ENCODE data around the gene EXOC6. TPM values are rescaled to one million over a fixed set of nuclear protein-coding genes. Genes with fewer than 3 reads are reported as not detected.

Gene EXOC6
- total and polyA plus RNA-seq, 10 of the 15 experiments (the other 5 are each of a cell fraction or from before 2014, with no cell fraction given) = 7.6 to 53.8 (median 13.3) TPM

DNA sequence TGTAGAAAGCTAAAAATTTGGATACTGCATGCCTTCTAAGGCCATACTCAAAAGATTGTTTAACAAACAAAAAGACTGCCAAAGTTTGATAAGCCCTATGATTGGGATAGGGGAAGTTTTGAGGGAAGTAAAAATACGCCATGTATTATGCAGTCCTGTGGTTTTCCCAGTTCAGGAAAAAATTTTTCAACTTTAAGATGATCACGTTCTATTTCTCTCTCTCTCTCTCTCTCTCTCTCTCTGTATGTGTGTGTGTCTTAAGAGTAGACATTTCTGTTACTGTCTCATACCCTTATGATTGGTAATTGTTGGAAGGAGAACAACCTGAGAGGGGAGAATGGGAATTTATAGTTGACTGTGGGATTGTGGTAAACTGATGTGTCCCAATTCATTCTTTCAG is 143.2 kb downstream of the EXOC6 start:
- ChIA-PET CTCF (no interaction called here), POLR2A (no interaction called here), RAD21 (ENCODE audit: unreplicated experiment) (no interaction called here), SMC1A (ENCODE audit: uncharacterized antibody, unreplicated experiment) (interaction anchor here (1.0 kb wide), 1 partner anchor 11 kb away, joined by 3 read pairs; no protein-coding TSS in a partner anchor)
- no peak for ATAC-seq
- FAIRE-seq = no peak
- Histone ChIP-seq H4K20me1 (ENCODE audit: control insufficient read depth, insufficient read depth) (no peaks in the 10 kb centered on the region), H3K4me1 (ENCODE audit: control insufficient read depth, insufficient read depth, low read length) (no peaks in the 10 kb centered on the region), H2AFZ (ENCODE audit: control insufficient read depth, low read depth, low read length) (no peak overlapping the region), H3K4me3 (no peak overlapping the region), H3K27ac (ENCODE audit: control insufficient read depth, insufficient read depth) (no peak overlapping the region), H3K27me3 (replicated peaks in 1 of 2; ENCODE audit: control insufficient read depth in 2 of 2, insufficient read depth in 2 of 2, low read length in 1 of 2) (no peaks in the 10 kb centered on the region), H3K36me3 (ENCODE audit: control insufficient read depth in 2 of 2, insufficient read depth in 2 of 2, low read length in 1 of 2) (no peaks in the 10 kb centered on the region), H3K4me2 (ENCODE audit: control insufficient read depth, insufficient read depth) (no peak overlapping the region), H3K9ac (ENCODE audit: control insufficient read depth, insufficient read depth, low read length) (no peak overlapping the region), H3K9me3 (replicated peaks; ENCODE audit: control insufficient read depth, insufficient read depth, low read length) (no peaks in the 10 kb centered on the region), H3K79me2 (ENCODE audit: control insufficient read depth, insufficient read depth, low read length) (no peaks in the 10 kb centered on the region)
- intact Hi-C loops (cut with micrococcal nuclease; ENCODE audit: unreplicated experiment) (no loop called here), in situ Hi-C loops (cut with MboI) (no loop called here)
- TF ChIP-seq IKZF2 (IDR thresholded peaks at IDR 0.05) = no peak
- TF ChIP-seq, protein P1, sequence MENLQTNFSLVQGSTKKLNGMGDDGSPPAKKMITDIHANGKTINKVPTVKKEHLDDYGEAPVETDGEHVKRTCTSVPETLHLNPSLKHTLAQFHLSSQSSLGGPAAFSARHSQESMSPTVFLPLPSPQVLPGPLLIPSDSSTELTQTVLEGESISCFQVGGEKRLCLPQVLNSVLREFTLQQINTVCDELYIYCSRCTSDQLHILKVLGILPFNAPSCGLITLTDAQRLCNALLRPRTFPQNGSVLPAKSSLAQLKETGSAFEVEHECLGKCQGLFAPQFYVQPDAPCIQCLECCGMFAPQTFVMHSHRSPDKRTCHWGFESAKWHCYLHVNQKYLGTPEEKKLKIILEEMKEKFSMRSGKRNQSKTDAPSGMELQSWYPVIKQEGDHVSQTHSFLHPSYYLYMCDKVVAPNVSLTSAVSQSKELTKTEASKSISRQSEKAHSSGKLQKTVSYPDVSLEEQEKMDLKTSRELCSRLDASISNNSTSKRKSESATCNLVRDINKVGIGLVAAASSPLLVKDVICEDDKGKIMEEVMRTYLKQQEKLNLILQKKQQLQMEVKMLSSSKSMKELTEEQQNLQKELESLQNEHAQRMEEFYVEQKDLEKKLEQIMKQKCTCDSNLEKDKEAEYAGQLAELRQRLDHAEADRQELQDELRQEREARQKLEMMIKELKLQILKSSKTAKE (IDR thresholded peaks at IDR 0.05; ENCODE audit: low read depth, poor library complexity, severe bottlenecking) = no peak
- TF ChIP-seq FOXM1 (IDR thresholded peaks at IDR 0.05; ENCODE audit: low read depth, low read length) = no peak
- no peak for TF ChIP-seq NRF1 (conservative IDR thresholded peaks at IDR 0.05; ENCODE audit: low read depth, low read length)
- TF ChIP-seq, protein P2, sequence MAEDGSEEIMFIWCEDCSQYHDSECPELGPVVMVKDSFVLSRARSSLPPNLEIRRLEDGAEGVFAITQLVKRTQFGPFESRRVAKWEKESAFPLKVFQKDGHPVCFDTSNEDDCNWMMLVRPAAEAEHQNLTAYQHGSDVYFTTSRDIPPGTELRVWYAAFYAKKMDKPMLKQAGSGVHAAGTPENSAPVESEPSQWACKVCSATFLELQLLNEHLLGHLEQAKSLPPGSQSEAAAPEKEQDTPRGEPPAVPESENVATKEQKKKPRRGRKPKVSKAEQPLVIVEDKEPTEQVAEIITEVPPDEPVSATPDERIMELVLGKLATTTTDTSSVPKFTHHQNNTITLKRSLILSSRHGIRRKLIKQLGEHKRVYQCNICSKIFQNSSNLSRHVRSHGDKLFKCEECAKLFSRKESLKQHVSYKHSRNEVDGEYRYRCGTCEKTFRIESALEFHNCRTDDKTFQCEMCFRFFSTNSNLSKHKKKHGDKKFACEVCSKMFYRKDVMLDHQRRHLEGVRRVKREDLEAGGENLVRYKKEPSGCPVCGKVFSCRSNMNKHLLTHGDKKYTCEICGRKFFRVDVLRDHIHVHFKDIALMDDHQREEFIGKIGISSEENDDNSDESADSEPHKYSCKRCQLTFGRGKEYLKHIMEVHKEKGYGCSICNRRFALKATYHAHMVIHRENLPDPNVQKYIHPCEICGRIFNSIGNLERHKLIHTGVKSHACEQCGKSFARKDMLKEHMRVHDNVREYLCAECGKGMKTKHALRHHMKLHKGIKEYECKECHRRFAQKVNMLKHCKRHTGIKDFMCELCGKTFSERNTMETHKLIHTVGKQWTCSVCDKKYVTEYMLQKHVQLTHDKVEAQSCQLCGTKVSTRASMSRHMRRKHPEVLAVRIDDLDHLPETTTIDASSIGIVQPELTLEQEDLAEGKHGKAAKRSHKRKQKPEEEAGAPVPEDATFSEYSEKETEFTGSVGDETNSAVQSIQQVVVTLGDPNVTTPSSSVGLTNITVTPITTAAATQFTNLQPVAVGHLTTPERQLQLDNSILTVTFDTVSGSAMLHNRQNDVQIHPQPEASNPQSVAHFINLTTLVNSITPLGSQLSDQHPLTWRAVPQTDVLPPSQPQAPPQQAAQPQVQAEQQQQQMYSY (CRISPR knock-in tag; IDR thresholded peaks at IDR 0.05) = no peak
- no peak for TF ChIP-seq NBN (IDR thresholded peaks at IDR 0.05)
- WGBS (ENCODE audit: insufficient coverage, insufficient replicate concordance, low lambda C conversion rate, missing lambda C conversion rate) = 95% methylated on average over 2 of the region's 2 CpGs
- no peak for DNase-seq (ENCODE audit: low read depth, low spot score)
- BruUV-seq (replicated peaks) = no TSS peak
